MM.1S (cell line): Measurements from ENCODE around the gene SOAT1.

Experiments used
- CTCF ChIP-seq: fragments of 300-600 bp; sonication (generic); IDR thresholded peaks from 2 replicates; pipeline ENCODE4 v1.5.1; 2016; ENCODE audit warnings: antibody characterized with exemption, low read length, mixed read lengths
- EZH2 ChIP-seq: fragments of 300-600 bp; sonication (generic); optimal IDR thresholded peaks from 2 replicates; pipeline ENCODE3; 2017; ENCODE audit warnings: low read depth, mild to moderate bottlenecking, antibody characterized with exemption, low read length, mixed read lengths
- EZH2phosphoT487 ChIP-seq: fragments of 300-600 bp; sonication (generic); IDR thresholded peaks from 2 replicates; pipeline ENCODE4 v1.6.1; 2018; ENCODE audit warnings: antibody characterized with exemption, low read length

GRCh38 chr1:179334440-179334839 lies 40.8 kb downstream of the SOAT1 start:
- no peak for TF ChIP-seq CTCF
- TF ChIP-seq EZH2phosphoT487: no peak
- TF ChIP-seq EZH2: no peak
